Mucosa of descending colon (tissue), 3 donors: ENCODE results near the gene ARL15. TPM values are rescaled to one million over a fixed set of nuclear protein-coding genes. Genes with fewer than 3 reads are reported as not detected.

Source experiments
- ATAC-seq: fragments of 200-7000 bp; cut with Tn5 transposase; one replicate; pipeline ENCODE4 v1.9.1; 2020; ENCODE audit warnings: mild to moderate bottlenecking, moderate library complexity
- DNase-seq, 3 donors: peaks; one replicate each; pipeline ENCODE4 v3.0.0-alpha.2; 2020
- H3K36me3 ChIP-seq: fragments of 200-600 bp; one replicate; pipeline ENCODE4 v1.8.0; 2021; ENCODE audit warnings: low read depth, mild to moderate bottlenecking
- H3K4me1 ChIP-seq: fragments of 200-600 bp; one replicate; pipeline ENCODE4 v1.8.0; 2021; ENCODE audit warnings: low read depth, mild to moderate bottlenecking
- H3K4me3 ChIP-seq: fragments of 200-600 bp; one replicate; pipeline ENCODE4 v1.8.0; 2021; ENCODE audit warnings: mild to moderate bottlenecking
- H3K9me3 ChIP-seq: fragments of 200-600 bp; one replicate; pipeline ENCODE4 v1.8.0; 2021; ENCODE audit warnings: mild to moderate bottlenecking
- intact Hi-C, 2 donors: fragments of 100-400 bp; cut with DNase I in 1 of 2; cut with micrococcal nuclease in 1 of 2; formaldehyde crosslinking; loops; one replicate each; pipeline versions ENCODE4 v1.11.0 to v1.11.1; 2022; cut with DNase I, micrococcal nuclease
- total RNA-seq, 3 donors: library from RNA; stranded (reverse); fragmentation: NEBNext Ultra II Directional in 2 of 3; extraction: Animal tissue kit (Norgen Biotek cat#: 25700) in 2 of 3; gene quantifications; one replicate each; pipeline versions ENCODE4 v1.2.1 to v1.2.4, GENCODE V29; 2021 to 2023
- TF ChIP-seq, protein P1 (sequence below): fragments of 200-600 bp; IDR thresholded peaks from one replicate; pipeline ENCODE4 v1.8.0; 2022; ENCODE audit warnings: antibody characterized with exemption, mild to moderate bottlenecking
- donor health status: DM: no; HTN: no; CAD: no; lungs with moderate emphysema.
- donor health status: DM: no; HTN: no; CAD: no.
- donor health status: DM: no; HTN: yes; CAD: no.

The ARL15 gene
- total RNA-seq, 3 donors from 2014 or later, result 21.2 to 34.8 (median 30.1) TPM

DNA sequence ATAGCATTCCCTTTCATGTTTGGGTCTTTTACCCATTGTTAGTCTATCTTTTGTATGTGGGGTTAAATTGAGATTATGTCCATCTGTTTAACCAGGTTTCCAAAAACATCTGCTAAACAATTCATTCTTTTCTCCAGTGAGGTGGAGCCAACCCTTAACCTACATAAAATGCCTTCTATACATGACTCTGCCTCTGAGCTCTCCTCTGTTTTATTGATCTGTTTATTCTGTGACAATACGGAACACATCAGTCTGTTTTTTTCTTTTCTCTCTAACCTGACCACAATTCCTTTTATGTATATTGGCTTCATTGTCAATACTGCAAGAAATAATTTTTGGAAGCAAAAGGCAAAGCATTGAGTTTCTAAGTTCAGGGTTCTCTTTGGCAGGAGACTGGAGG lies 9.9 kb upstream of the ARL15 start:
- Histone ChIP-seq H3K9me3 (no peaks in the 10 kb centered on the region), H3K36me3 (no peaks in the 10 kb centered on the region), H3K4me1 (no peaks in the 10 kb centered on the region), H3K4me3 (no peak overlapping the region)
- intact Hi-C loops, result no loop called here
- DNase-seq, result no peak
- TF ChIP-seq, protein P1, sequence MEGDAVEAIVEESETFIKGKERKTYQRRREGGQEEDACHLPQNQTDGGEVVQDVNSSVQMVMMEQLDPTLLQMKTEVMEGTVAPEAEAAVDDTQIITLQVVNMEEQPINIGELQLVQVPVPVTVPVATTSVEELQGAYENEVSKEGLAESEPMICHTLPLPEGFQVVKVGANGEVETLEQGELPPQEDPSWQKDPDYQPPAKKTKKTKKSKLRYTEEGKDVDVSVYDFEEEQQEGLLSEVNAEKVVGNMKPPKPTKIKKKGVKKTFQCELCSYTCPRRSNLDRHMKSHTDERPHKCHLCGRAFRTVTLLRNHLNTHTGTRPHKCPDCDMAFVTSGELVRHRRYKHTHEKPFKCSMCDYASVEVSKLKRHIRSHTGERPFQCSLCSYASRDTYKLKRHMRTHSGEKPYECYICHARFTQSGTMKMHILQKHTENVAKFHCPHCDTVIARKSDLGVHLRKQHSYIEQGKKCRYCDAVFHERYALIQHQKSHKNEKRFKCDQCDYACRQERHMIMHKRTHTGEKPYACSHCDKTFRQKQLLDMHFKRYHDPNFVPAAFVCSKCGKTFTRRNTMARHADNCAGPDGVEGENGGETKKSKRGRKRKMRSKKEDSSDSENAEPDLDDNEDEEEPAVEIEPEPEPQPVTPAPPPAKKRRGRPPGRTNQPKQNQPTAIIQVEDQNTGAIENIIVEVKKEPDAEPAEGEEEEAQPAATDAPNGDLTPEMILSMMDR, result no peak
- ATAC-seq, result no peak

DNA sequence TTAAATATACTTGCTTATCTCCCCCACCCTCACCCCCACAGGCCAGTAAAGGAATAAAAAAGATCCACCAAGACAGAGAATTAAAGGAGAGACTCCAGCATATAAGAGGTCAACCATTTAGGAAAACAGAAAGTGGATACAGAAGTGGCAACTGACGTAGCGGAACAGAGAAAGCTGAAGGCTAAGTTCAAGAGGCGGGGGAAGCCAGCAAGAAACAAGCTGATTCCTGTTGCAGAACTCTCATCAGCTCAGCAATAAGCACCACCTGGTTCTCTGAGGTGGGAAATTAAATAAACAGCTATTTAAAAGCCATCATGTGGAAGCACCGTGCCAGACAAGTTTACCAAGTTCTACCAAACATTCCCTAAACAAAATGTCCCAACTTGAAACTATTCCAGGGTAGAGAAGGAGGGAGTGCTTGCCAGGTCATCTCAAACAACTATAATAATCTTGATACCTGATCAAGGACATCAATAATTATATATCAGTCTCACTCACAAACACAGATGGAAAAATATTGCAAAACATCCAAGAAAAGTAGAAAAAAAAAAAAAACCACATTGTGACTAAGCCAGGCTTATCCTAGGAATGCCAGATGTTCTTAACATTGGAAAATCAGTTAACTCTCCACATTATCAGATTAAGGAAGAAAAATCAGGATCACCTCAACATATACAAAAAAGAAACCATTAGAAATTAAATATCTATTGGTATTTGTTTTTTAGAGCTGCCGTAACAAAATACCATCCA lies 7.3 kb upstream of the ARL15 start:
- intact Hi-C loops, result no loop called here
- Histone ChIP-seq H3K9me3 (no peaks in the 10 kb centered on the region), H3K36me3 (no peaks in the 10 kb centered on the region), H3K4me3 (no peak overlapping the region), H3K4me1 (no peaks in the 10 kb centered on the region)
- no peak for ATAC-seq
- DNase-seq, result no peak
- TF ChIP-seq, protein P1, result no peak

DNA sequence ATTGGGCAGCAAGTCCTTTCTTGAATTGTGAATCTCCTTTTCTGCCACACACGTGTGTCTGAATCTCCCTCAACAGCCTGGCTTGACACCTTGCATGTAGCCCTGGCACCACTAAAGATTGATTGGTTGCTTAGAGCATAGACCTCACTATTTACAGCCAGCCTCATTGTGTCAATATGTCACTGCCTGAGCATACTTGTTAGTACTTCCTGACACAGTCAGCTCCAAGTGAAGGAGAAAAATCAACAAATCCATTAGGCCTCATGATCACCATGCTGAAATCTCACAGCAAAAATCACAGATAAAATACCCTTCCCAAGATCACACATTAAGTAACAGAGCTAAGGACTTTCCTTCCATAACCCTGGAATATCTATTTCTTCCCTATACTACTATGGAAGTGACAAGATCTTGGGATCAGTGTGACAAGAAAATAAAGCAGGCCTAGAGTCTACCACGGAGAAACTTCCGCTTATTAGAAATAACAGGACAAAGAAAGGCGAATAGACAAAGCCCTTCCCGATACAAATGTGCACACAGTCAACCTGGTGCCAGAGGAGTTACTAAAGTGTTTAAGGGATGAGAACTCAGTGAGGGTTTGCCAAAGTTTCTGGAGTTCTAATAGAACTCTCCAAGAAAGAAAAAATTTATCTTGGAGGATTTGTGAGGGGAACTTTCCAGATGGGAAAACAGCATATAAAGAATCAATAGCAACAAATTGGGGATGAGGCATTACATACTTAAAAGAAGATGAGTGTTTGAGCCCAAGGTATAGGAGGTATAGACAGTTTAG lies 5.6 kb upstream of the ARL15 start:
- TF ChIP-seq, protein P1, result no peak
- H3K9me3 ChIP-seq, result no peaks in the 10 kb centered on the region
- DNase-seq, result no peak
- ATAC-seq, result no peak
- no peaks in the 10 kb centered on the region for H3K4me1 ChIP-seq
- no peaks in the 10 kb centered on the region for H3K36me3 ChIP-seq
- H3K4me3 ChIP-seq, result no peak overlapping the region
- intact Hi-C loops, result no loop called here

DNA sequence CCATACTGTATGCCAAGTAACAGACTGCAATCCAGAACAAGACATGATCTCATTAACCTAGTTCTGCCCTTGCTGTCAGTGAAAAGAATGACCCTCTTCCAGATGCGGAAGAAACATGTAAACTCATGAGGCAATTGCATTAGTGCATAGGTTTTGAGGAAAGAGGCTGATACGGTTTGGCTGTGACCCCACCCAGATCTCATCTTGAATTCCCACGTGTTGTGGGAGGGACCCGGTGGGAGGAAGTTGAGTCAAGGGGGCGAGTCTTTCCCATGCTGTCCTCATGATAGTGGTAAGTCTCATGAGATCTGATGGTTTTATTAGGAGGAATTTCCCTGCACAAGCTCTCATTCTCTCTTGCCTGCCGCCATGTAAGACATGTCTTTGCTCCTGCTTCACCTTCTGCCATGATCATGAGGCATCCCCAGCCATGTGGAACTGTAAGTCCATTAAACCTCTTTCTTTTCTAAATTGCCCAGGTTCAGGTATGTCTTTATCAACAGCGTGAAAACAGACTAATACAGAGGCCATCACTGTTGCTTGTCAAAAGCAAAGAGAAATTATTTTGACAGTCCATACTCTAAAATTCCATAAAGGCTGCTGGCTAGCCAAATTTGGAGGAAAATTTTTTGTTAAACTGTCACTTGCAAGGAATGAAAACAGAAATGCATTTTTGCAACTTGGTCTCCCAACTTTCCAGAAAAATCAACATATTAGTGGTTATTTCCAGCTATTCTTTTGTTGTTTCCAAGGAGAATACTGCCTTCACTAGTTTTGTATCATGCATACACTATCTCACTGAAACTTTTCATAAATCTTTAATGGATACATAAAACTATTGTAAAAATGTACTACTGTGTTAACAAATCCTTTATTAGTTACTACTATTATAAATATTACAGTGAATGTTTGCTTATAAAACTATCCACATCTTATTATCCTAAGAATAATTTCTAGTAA lies 3.2 kb upstream of the ARL15 start:
- TF ChIP-seq, protein P1, result no peak
- intact Hi-C loops, result no loop called here
- no peaks in the 10 kb centered on the region for H3K36me3 ChIP-seq
- no peak for ATAC-seq
- H3K9me3 ChIP-seq, result no peaks in the 10 kb centered on the region
- DNase-seq, result no peak
- H3K4me3 ChIP-seq, result no peak overlapping the region
- peaks cover 5% of the 10 kb centered on the region for H3K4me1 ChIP-seq

DNA sequence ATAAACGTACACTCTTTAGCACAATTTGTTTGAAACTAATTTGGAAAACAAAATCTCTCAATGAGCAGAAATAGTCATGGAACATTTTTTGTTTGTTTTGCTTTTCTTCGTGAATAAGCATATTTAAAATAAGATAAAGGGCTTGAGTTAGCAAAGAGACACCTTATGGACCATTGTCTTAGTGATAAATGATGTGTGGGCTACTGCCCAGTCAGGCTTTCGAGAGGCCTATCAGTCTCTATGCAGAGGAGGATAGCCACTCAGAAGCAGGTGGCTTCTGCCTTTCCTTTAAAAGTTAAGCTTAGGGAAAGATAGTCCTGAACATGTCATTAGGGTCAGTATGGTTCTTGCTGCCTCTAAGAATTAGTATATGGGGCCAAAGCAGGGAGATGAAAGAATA lies 2.1 kb upstream of the ARL15 start:
- intact Hi-C loops, result no loop called here
- ATAC-seq (no peak), DNase-seq (no peak)
- peaks cover 10% of the 10 kb centered on the region for H3K4me1 ChIP-seq
- H3K4me3 ChIP-seq, result no peak overlapping the region
- TF ChIP-seq, protein P1, result no peak
- H3K36me3 ChIP-seq, result no peaks in the 10 kb centered on the region
- no peaks in the 10 kb centered on the region for H3K9me3 ChIP-seq
